ENCODE measurements around the gene GATAD2A.

The GATAD2A gene

GRCh38 chr19:19529783-19530422 lies 124.4 kb downstream of the GATAD2A start:
- TF ChIP-seq POLR2A (IDR thresholded peaks at IDR 0.05; ENCODE audit: low read length) (no peak), GATA1 (IDR thresholded peaks at IDR 0.05; ENCODE audit: low read depth, low read length) (no peak)

GRCh38 chr19:19530423-19530804 lies 124.9 kb downstream of the GATAD2A start:
- no peak for DNase-seq
- TF ChIP-seq GATA1 (IDR thresholded peaks at IDR 0.05; ENCODE audit: low read depth, low read length), result no peak
- TF ChIP-seq POLR2A (IDR thresholded peaks at IDR 0.05; ENCODE audit: low read length), result no peak

More at GRCh38 chr19:19529783-19530422, 124.4 kb downstream of the GATAD2A start:
- no peak for DNase-seq

- TF ChIP-seq GATA1 (IDR thresholded peaks at IDR 0.05; ENCODE audit: low read depth, low read length), result no peak
- TF ChIP-seq POLR2A (IDR thresholded peaks at IDR 0.05; ENCODE audit: low read length), result no peak
- no peak for DNase-seq
These were observed 125.4 kb downstream of the GATAD2A start for GRCh38 chr19:19530889-19531288.

- no peak for TF ChIP-seq POLR2A (IDR thresholded peaks at IDR 0.05; ENCODE audit: low read length)
- no peak for TF ChIP-seq GATA1 (IDR thresholded peaks at IDR 0.05; ENCODE audit: low read depth, low read length)
- DNase-seq, result peak; percentile 66 to 83
These were observed 126.7 kb downstream of the GATAD2A start for GRCh38 chr19:19531951-19532805.

- no peak for DNase-seq
- TF ChIP-seq POLR2A (IDR thresholded peaks at IDR 0.05; ENCODE audit: low read length) (no peak), GATA1 (IDR thresholded peaks at IDR 0.05; ENCODE audit: low read depth, low read length) (no peak)
These were observed 127.6 kb downstream of the GATAD2A start for GRCh38 chr19:19532806-19533701.

- TF ChIP-seq GATA1 (IDR thresholded peaks at IDR 0.05; ENCODE audit: low read depth, low read length) (no peak), POLR2A (IDR thresholded peaks at IDR 0.05; ENCODE audit: low read length) (no peak)
- DNase-seq, result no peak
These were observed 128.4 kb downstream of the GATAD2A start for GRCh38 chr19:19533841-19534240.

- TF ChIP-seq POLR2A (IDR thresholded peaks at IDR 0.05; ENCODE audit: low read length) (no peak), GATA1 (IDR thresholded peaks at IDR 0.05; ENCODE audit: low read depth, low read length) (no peak)
- DNase-seq, result no peak
These were observed 129.2 kb downstream of the GATAD2A start for GRCh38 chr19:19534556-19535265.

GRCh38 chr19:19535311-19536191 lies 130.1 kb downstream of the GATAD2A start:
- DNase-seq, result no peak
- TF ChIP-seq GATA1 (IDR thresholded peaks at IDR 0.05; ENCODE audit: low read depth, low read length), result no peak
- no peak for TF ChIP-seq POLR2A (IDR thresholded peaks at IDR 0.05; ENCODE audit: low read length)

- DNase-seq, result no peak
- TF ChIP-seq POLR2A (IDR thresholded peaks at IDR 0.05; ENCODE audit: low read length) (no peak), GATA1 (IDR thresholded peaks at IDR 0.05; ENCODE audit: low read depth, low read length) (no peak)
These were observed 131.9 kb downstream of the GATAD2A start for GRCh38 chr19:19537075-19538048.

GRCh38 chr19:19538061-19538784 lies 132.7 kb downstream of the GATAD2A start, which contains the start of gene CILP2:
Gene CILP2, plus strand, starts transcription at chr19:19538265. Its CDS starts 85 bp downstream, at chr19:19538350.
- peak in 1 of 2 experiments; percentile 46 for DNase-seq
- TF ChIP-seq GATA1 (IDR thresholded peaks at IDR 0.05; ENCODE audit: low read depth, low read length) (no peak), POLR2A (IDR thresholded peaks at IDR 0.05; ENCODE audit: low read length) (no peak)

GRCh38 chr19:19538785-19539166 lies 133.3 kb downstream of the GATAD2A start:
- DNase-seq, result no peak
- no peak for TF ChIP-seq POLR2A (IDR thresholded peaks at IDR 0.05; ENCODE audit: low read length)
- TF ChIP-seq GATA1 (IDR thresholded peaks at IDR 0.05; ENCODE audit: low read depth, low read length), result no peak
